Caki2 (cell line): ENCODE results near the gene RFX2. TPM values are rescaled to one million over a fixed set of nuclear protein-coding genes. Genes with fewer than 3 reads are reported as not detected.
"Not testable (repeated sequence)": the region's sequence is repeated elsewhere in the genome, so short reads cannot be mapped to it uniquely, and the experiment has no call there.

Experiments used
- DNase-seq: peaks from one replicate; pipeline ENCODE4 v3.0.0-alpha.2; 2015; ENCODE audit warnings: low read depth
- in situ Hi-C: cut with HindIII; loops from 2 replicates; pipeline ENCODE4 v1.10.0; 2016; ENCODE audit warnings: low sequenced_read_pairs, low pct_unique_long_range_greater_than_20kb, mixed read lengths
- total RNA-seq: library from RNA; depleted of rRNA; stranded (reverse); fragments of >200 nt; shearing (Covaris generic); gene quantifications from 2 replicates; pipeline ENCODE4 v1.2.3, GENCODE V29; 2014; ENCODE audit warnings: low replicate concordance

RFX2 gene
- total RNA-seq, 1 experiment from 2014 or later: 2.0 TPM

- in situ Hi-C loops: no loop called here
- peak; percentile 58 for DNase-seq
These were observed 23.2 kb downstream of the RFX2 start for GRCh38 chr19:6087074-6087571.

- in situ Hi-C loops: no loop called here
- DNase-seq: no peak
These were observed 24.1 kb downstream of the RFX2 start for GRCh38 chr19:6086068-6086788.

GRCh38 chr19:6084821-6085220 is 25.5 kb downstream of the RFX2 start:
- DNase-seq: no peak
- in situ Hi-C loops: no loop called here

- in situ Hi-C loops: no loop called here
- no peak for DNase-seq
These were observed 31.2 kb downstream of the RFX2 start for GRCh38 chr19:6079107-6079506.

GRCh38 chr19:6078068-6078467 is 32.2 kb downstream of the RFX2 start:
- in situ Hi-C loops: no loop called here
- DNase-seq: no peak

- in situ Hi-C loops: no loop called here
- no peak for DNase-seq
These were observed 33.4 kb downstream of the RFX2 start for GRCh38 chr19:6076675-6077463.

GRCh38 chr19:6076291-6076665 is 34.0 kb downstream of the RFX2 start:
- no peak for DNase-seq
- in situ Hi-C loops: no loop called here

GRCh38 chr19:6074709-6075403 is 35.4 kb downstream of the RFX2 start:
- DNase-seq: no peak
- in situ Hi-C loops: no loop called here

- in situ Hi-C loops: no loop called here
These were observed 36.2 kb downstream of the RFX2 start for GRCh38 chr19:6073858-6074708.

GRCh38 chr19:6073233-6073632 is 37.1 kb downstream of the RFX2 start:
- in situ Hi-C loops, DNase-seq: not testable (repeated sequence)

More at GRCh38 chr19:6073858-6074708, 36.2 kb downstream of the RFX2 start:
- no peak for DNase-seq

GRCh38 chr19:6071875-6072274 is 38.4 kb downstream of the RFX2 start:
- no peak for DNase-seq
- in situ Hi-C loops: no loop called here

GRCh38 chr19:6070720-6071485 is 39.4 kb downstream of the RFX2 start:
- in situ Hi-C loops: no loop called here
- DNase-seq: no peak

- in situ Hi-C loops: no loop called here
- DNase-seq: no peak
These were observed 40.1 kb downstream of the RFX2 start for GRCh38 chr19:6070207-6070681.

- in situ Hi-C loops: no loop called here
- no peak for DNase-seq
These were observed 41.0 kb downstream of the RFX2 start for GRCh38 chr19:6069268-6069791.

GRCh38 chr19:6068711-6069110 is 41.6 kb downstream of the RFX2 start:
- in situ Hi-C loops: no loop called here
- DNase-seq: no peak

- in situ Hi-C loops: no loop called here
- no peak for DNase-seq
These were observed 42.3 kb downstream of the RFX2 start for GRCh38 chr19:6067975-6068374.
